Measurements from ENCODE around the gene ARL5A. TPM values are rescaled to one million over a fixed set of nuclear protein-coding genes. Genes with fewer than 3 reads are reported as not detected.
"Not testable (repeated sequence)": the region's sequence is repeated elsewhere in the genome, so short reads cannot be mapped to it uniquely, and the experiment has no call there.

ARL5A gene
- total RNA-seq = 10 to 100 TPM; 21.3 to 21.4 TPM

- 0% methylated on average over 41 to 62 of the region's 64 CpGs for WGBS, 2 donors
- Histone ChIP-seq H3K4me3 (peak within 1 kb of the TSS; percentile 98), H3K27me3 (no peaks in the 10 kb centered on the region), H3K27ac (peak within 1 kb of the TSS; percentile 53 to 87 (median 84)), H3K36me3 (replicated peaks in 1 of 2; ENCODE audit: insufficient read depth in 1 of 2, low read depth in 2 of 2) (no peaks in the 10 kb centered on the region), H3K4me1 (peaks cover 24% of the 10 kb centered on the region), H3K9me3 (no peaks in the 10 kb centered on the region)
- TF ChIP-seq POLR2A (IDR thresholded peaks at IDR 0.05) = peak; percentile 78 to 95 (median 93)
- peak in 2 of 7 experiments; percentile 7 to 11 for TF ChIP-seq CTCF (IDR thresholded peaks at IDR 0.05)
- peak; percentile 95 to 97 (median 96) for DNase-seq
- ATAC-seq = peak; percentile 99
- intact Hi-C loops (cut with DNase I) = no loop called here
These were observed at the start of gene ARL5A for GRCh38 chr2:151828143-151828889. TSS of gene ARL5A (minus strand) at chr2:151828421. CDS start at chr2:151828176, 245 bp downstream.

- H3K36me3 ChIP-seq (replicated peaks in 1 of 2; ENCODE audit: insufficient read depth in 1 of 2, low read depth in 2 of 2); H3K27ac ChIP-seq; intact Hi-C loops (cut with DNase I); DNase-seq; H3K4me3 ChIP-seq; H3K9me3 ChIP-seq; H3K27me3 ChIP-seq; H3K4me1 ChIP-seq; ATAC-seq: not testable (repeated sequence)
- 50 to 94% methylated on average over 1 to 3 of the region's 34 CpGs for WGBS, 2 donors
These were observed 47.4 kb upstream of the ARL5A start for GRCh38 chr2:151875631-151876030.

GRCh38 chr2:151872463-151872862 is 44.2 kb upstream of the ARL5A start:
- DNase-seq (no peak), ATAC-seq (no peak)
- Histone ChIP-seq H3K9me3 (no peaks in the 10 kb centered on the region), H3K4me3 (no peak overlapping the region), H3K4me1 (no peaks in the 10 kb centered on the region), H3K27me3 (no peaks in the 10 kb centered on the region), H3K27ac (no peak overlapping the region), H3K36me3 (replicated peaks in 1 of 2; ENCODE audit: insufficient read depth in 1 of 2, low read depth in 2 of 2) (no peaks in the 10 kb centered on the region)
- no peak for TF ChIP-seq POLR2A (IDR thresholded peaks at IDR 0.05)
- WGBS, 2 donors = 82 to 90% methylated on average over 3 of the region's 3 CpGs
- intact Hi-C loops (cut with DNase I) = no loop called here

- Histone ChIP-seq H3K27ac (no peak overlapping the region), H3K36me3 (replicated peaks in 1 of 2; ENCODE audit: insufficient read depth in 1 of 2, low read depth in 2 of 2) (no peaks in the 10 kb centered on the region), H3K4me3 (no peak overlapping the region), H3K27me3 (no peaks in the 10 kb centered on the region), H3K4me1 (no peaks in the 10 kb centered on the region), H3K9me3 (no peaks in the 10 kb centered on the region)
- WGBS, 2 donors = 49 to 70% methylated on average over 5 of the region's 5 CpGs
- TF ChIP-seq POLR2A (IDR thresholded peaks at IDR 0.05) = no peak
- no peak for TF ChIP-seq CTCF (IDR thresholded peaks at IDR 0.05)
- intact Hi-C loops (cut with DNase I) = no loop called here
- DNase-seq = no peak
- ATAC-seq = no peak
These were observed 41.1 kb upstream of the ARL5A start for GRCh38 chr2:151869291-151869690.

GRCh38 chr2:151862700-151863099 is 34.5 kb upstream of the ARL5A start:
- no peak for TF ChIP-seq POLR2A (IDR thresholded peaks at IDR 0.05)
- no peak for TF ChIP-seq CTCF (IDR thresholded peaks at IDR 0.05)
- Histone ChIP-seq H3K4me1 (no peaks in the 10 kb centered on the region), H3K9me3 (no peaks in the 10 kb centered on the region), H3K36me3 (replicated peaks in 1 of 2; ENCODE audit: insufficient read depth in 1 of 2, low read depth in 2 of 2) (no peaks in the 10 kb centered on the region), H3K27me3 (no peaks in the 10 kb centered on the region), H3K4me3 (no peak overlapping the region), H3K27ac (no peak overlapping the region)
- DNase-seq = no peak
- intact Hi-C loops (cut with DNase I) = no loop called here
- 85 to 92% methylated on average over 5 of the region's 5 CpGs for WGBS, 2 donors
- no peak for ATAC-seq

- ATAC-seq = no peak
- TF ChIP-seq POLR2A (IDR thresholded peaks at IDR 0.05) = no peak
- TF ChIP-seq CTCF (IDR thresholded peaks at IDR 0.05) = no peak
- Histone ChIP-seq H3K4me3 (no peak overlapping the region), H3K9me3 (no peaks in the 10 kb centered on the region), H3K27ac (no peak overlapping the region), H3K36me3 (replicated peaks in 1 of 2; ENCODE audit: insufficient read depth in 1 of 2, low read depth in 2 of 2) (no peaks in the 10 kb centered on the region), H3K4me1 (no peaks in the 10 kb centered on the region), H3K27me3 (no peaks in the 10 kb centered on the region)
- no peak for DNase-seq
- intact Hi-C loops (cut with DNase I) = no loop called here
- WGBS, 2 donors = 78 to 80% methylated on average over 4 of the region's 4 CpGs
These were observed 33.0 kb upstream of the ARL5A start for GRCh38 chr2:151861174-151861573.

All from body of pancreas (tissue), 4 donors.